Osteoblast (primary cell): Measurements from ENCODE around the gene AFG3L2. TPM values are rescaled to one million over a fixed set of nuclear protein-coding genes. Genes with fewer than 3 reads are reported as not detected.

ENCODE experiments used
- DNase-seq: peaks from one replicate; pipeline ENCODE4 v3.0.0; 2011; ENCODE audit warnings: low spot score, mixed read lengths; ENCODE audit not compliant: insufficient read length; ENCODE audit errors: missing footprints
- H2AFZ ChIP-seq: 2 replicates; pipeline ENCODE4 v1.6.0; 2011; ENCODE audit warnings: mild to moderate bottlenecking, low read length
- H3K27ac ChIP-seq: 2 replicates; pipeline ENCODE4 v1.5.1; 2011; ENCODE audit warnings: mild to moderate bottlenecking, low read depth, low read length, moderate library complexity
- H3K27me3 ChIP-seq: 2 replicates; pipeline ENCODE4 v1.6.0; 2012; ENCODE audit warnings: mild to moderate bottlenecking, control low read depth, inconsistent platforms, low read length, moderate library complexity; ENCODE audit not compliant: insufficient read depth
- H3K36me3 ChIP-seq: 2 replicates; pipeline ENCODE4 v1.5.1; 2011; ENCODE audit warnings: mild to moderate bottlenecking, low read length, control low read depth, moderate library complexity; ENCODE audit not compliant: insufficient read depth
- H3K4me1 ChIP-seq: 2 replicates; pipeline ENCODE4 v1.5.1; 2011; ENCODE audit warnings: mild to moderate bottlenecking, low read length, control low read depth, moderate library complexity; ENCODE audit not compliant: insufficient read depth
- H3K4me2 ChIP-seq: 2 replicates; pipeline ENCODE4 v1.6.0; 2011; ENCODE audit warnings: mild to moderate bottlenecking, low read length; ENCODE audit not compliant: insufficient read depth
- H3K4me3 ChIP-seq: fragments of 200-600 bp; sonication (generic); 3 replicates; pipeline ENCODE4 v1.5.1; 2012; ENCODE audit warnings: mild to moderate bottlenecking, low read length, inconsistent platforms; ENCODE audit not compliant: insufficient read depth
- H3K79me2 ChIP-seq: 2 replicates; pipeline ENCODE4 v1.6.0; 2012; ENCODE audit warnings: mild to moderate bottlenecking, low read length, control low read depth, inconsistent platforms; ENCODE audit not compliant: insufficient read depth
- H3K9me3 ChIP-seq: 2 replicates; pipeline ENCODE4 v1.5.1; 2011; ENCODE audit warnings: low read depth, low read length, control low read depth
- H4K20me1 ChIP-seq: 2 replicates; pipeline ENCODE4 v1.6.0; 2012; ENCODE audit warnings: mild to moderate bottlenecking, low read length, control low read depth; ENCODE audit not compliant: insufficient read depth
- CTCF ChIP-seq: IDR thresholded peaks from 2 replicates; pipeline ENCODE4 v1.5.1; 2011; ENCODE audit warnings: mild to moderate bottlenecking, low read depth, low read length, moderate library complexity; ENCODE audit errors: extremely low read depth
- total RNA-seq: library from RNA; depleted of rRNA; stranded (reverse); fragments of >200 nt; gene quantifications from 2 replicates; pipeline ENCODE4 v1.2.3, GENCODE V29; 2012

Gene AFG3L2
- total RNA-seq, 1 donor = 65.5 TPM

GRCh38 chr18:12288403-12288755 is 88.6 kb downstream of the AFG3L2 start:
- DNase-seq = no peak
- H2AFZ ChIP-seq = peak overlapping the region; percentile 93
- H3K4me1 ChIP-seq = peaks cover 11% of the 10 kb centered on the region
- H3K36me3 ChIP-seq = no peaks in the 10 kb centered on the region
- no peak for TF ChIP-seq CTCF
- H3K4me2 ChIP-seq = peak overlapping the region; percentile 86
- H3K4me3 ChIP-seq = peak overlapping the region; percentile 79
- peak overlapping the region; percentile 88 for H3K27ac ChIP-seq
- no peaks in the 10 kb centered on the region for H4K20me1 ChIP-seq
- no peaks in the 10 kb centered on the region for H3K79me2 ChIP-seq
- no peaks in the 10 kb centered on the region for H3K9me3 ChIP-seq
- H3K27me3 ChIP-seq = no peaks in the 10 kb centered on the region

- Histone ChIP-seq H3K27ac (peak overlapping the region; percentile 88), H3K4me1 (peaks cover 13% of the 10 kb centered on the region), H3K9me3 (no peaks in the 10 kb centered on the region), H2AFZ (peak overlapping the region; percentile 93), H3K36me3 (no peaks in the 10 kb centered on the region), H3K4me2 (peak overlapping the region; percentile 86), H3K27me3 (no peaks in the 10 kb centered on the region), H3K4me3 (peak overlapping the region; percentile 79), H3K79me2 (no peaks in the 10 kb centered on the region), H4K20me1 (no peaks in the 10 kb centered on the region)
- peak; percentile 96 for DNase-seq
- no peak for TF ChIP-seq CTCF
These were observed 89.2 kb downstream of the AFG3L2 start for GRCh38 chr18:12287684-12288402.

GRCh38 chr18:12287131-12287681 is 89.8 kb downstream of the AFG3L2 start:
- Histone ChIP-seq H3K9me3 (no peaks in the 10 kb centered on the region), H4K20me1 (no peaks in the 10 kb centered on the region), H3K27me3 (no peaks in the 10 kb centered on the region), H3K4me3 (peak overlapping the region; percentile 79), H3K79me2 (no peaks in the 10 kb centered on the region), H3K27ac (peak overlapping the region; percentile 88), H2AFZ (peak overlapping the region; percentile 93), H3K36me3 (no peaks in the 10 kb centered on the region), H3K4me2 (peak overlapping the region; percentile 86), H3K4me1 (peaks cover 20% of the 10 kb centered on the region)
- no peak for DNase-seq
- TF ChIP-seq CTCF = no peak

- no peak for DNase-seq
- Histone ChIP-seq H3K9me3 (no peaks in the 10 kb centered on the region), H4K20me1 (no peaks in the 10 kb centered on the region), H2AFZ (no peak overlapping the region), H3K36me3 (no peaks in the 10 kb centered on the region), H3K27me3 (no peaks in the 10 kb centered on the region), H3K4me3 (no peak overlapping the region), H3K79me2 (peaks cover 8% of the 10 kb centered on the region), H3K4me2 (no peak overlapping the region), H3K27ac (no peak overlapping the region), H3K4me1 (peaks cover 39% of the 10 kb centered on the region)
- no peak for TF ChIP-seq CTCF
These were observed 93.4 kb downstream of the AFG3L2 start for GRCh38 chr18:12283666-12284065.
